RWPE2 (cell line): Measurements from ENCODE around the gene TXNIP.

ENCODE experiments used
- ATAC-seq: fragments of 200-7000 bp; cut with Tn5 transposase; 3 replicates; pipeline ENCODE4 v1.9.1; 2021; ENCODE audit warnings: low read depth
- DNase-seq: peaks from one replicate; pipeline ENCODE4 v3.0.0-alpha.2; 2020; ENCODE audit warnings: low spot score
- H3K27ac ChIP-seq: fragments of 450-650 bp; 2 replicates; pipeline ENCODE4 v1.5.1; 2017; ENCODE audit warnings: mild to moderate bottlenecking; ENCODE audit not compliant: poor library complexity, severe bottlenecking
- H3K27me3 ChIP-seq: fragments of 250-450 bp; sonication (Bioruptor Pico); 2 replicates; pipeline ENCODE4 v1.5.1; 2021; ENCODE audit warnings: mild to moderate bottlenecking, moderate library complexity; ENCODE audit not compliant: insufficient read depth, poor library complexity, severe bottlenecking
- H3K36me3 ChIP-seq: fragments of 250-450 bp; sonication (Bioruptor Pico); 2 replicates; pipeline ENCODE4 v1.5.1; 2020; ENCODE audit warnings: low read depth, mild to moderate bottlenecking, moderate library complexity
- H3K4me1 ChIP-seq: fragments of 250-450 bp; sonication (Bioruptor Pico); 2 replicates; pipeline ENCODE4 v1.5.1; 2021; ENCODE audit warnings: mild to moderate bottlenecking, moderate library complexity; ENCODE audit not compliant: insufficient read depth, poor library complexity, severe bottlenecking
- H3K4me3 ChIP-seq: fragments of 250-450 bp; sonication (Bioruptor Pico); 2 replicates; pipeline ENCODE4 v1.5.1; 2021; ENCODE audit warnings: mild to moderate bottlenecking, moderate library complexity; ENCODE audit not compliant: severe bottlenecking
- H3K9me3 ChIP-seq: fragments of 250-450 bp; sonication (Bioruptor Pico); 2 replicates; pipeline ENCODE4 v1.5.1; 2021; ENCODE audit warnings: mild to moderate bottlenecking, moderate library complexity; ENCODE audit not compliant: severe bottlenecking
- TF ChIP-seq, protein P1 (sequence below): fragments of 450-650 bp; IDR thresholded peaks from one replicate; pipeline ENCODE4 v1.5.1; 2017; ENCODE audit warnings: mild to moderate bottlenecking, moderate library complexity; ENCODE audit not compliant: poor library complexity, severe bottlenecking

The TXNIP gene

DNA sequence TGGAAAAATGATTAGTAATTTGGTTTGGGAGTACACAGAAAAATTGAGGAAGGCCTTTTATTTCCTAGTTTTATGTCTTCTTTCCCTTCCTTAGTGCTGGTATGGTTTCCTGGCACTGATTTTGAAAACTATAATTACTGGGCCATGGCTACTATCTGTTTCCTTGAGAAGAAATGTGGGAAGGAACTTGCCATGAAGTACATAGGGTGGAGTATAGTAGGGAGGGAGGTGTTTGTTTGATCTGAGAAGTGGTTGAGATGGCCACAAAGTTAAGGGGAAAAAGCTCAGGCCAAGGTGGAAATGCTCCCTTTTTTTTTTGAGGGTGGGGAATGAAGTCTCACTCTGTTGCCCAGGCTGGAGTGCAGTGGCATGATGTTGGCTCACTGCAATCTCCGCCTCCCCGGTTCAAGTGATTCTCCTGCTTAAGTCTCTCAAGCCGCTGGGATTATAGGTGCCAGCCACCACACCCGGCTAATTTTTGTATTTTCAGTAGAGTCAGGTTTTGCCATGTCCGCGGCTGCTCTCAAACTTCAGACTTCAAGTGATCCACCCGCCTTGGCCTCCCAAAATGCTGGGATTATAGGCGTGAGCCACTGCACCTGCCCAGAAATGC, 13.9 kb upstream of the TXNIP start:
- ATAC-seq (no peak), DNase-seq (no peak)
- H3K27me3 ChIP-seq: no peaks in the 10 kb centered on the region
- peaks cover 3% of the 10 kb centered on the region for H3K4me1 ChIP-seq
- H3K4me3 ChIP-seq: no peak overlapping the region
- no peaks in the 10 kb centered on the region for H3K36me3 ChIP-seq
- H3K9me3 ChIP-seq: no peaks in the 10 kb centered on the region
- no peak overlapping the region for H3K27ac ChIP-seq
- TF ChIP-seq, protein P1, sequence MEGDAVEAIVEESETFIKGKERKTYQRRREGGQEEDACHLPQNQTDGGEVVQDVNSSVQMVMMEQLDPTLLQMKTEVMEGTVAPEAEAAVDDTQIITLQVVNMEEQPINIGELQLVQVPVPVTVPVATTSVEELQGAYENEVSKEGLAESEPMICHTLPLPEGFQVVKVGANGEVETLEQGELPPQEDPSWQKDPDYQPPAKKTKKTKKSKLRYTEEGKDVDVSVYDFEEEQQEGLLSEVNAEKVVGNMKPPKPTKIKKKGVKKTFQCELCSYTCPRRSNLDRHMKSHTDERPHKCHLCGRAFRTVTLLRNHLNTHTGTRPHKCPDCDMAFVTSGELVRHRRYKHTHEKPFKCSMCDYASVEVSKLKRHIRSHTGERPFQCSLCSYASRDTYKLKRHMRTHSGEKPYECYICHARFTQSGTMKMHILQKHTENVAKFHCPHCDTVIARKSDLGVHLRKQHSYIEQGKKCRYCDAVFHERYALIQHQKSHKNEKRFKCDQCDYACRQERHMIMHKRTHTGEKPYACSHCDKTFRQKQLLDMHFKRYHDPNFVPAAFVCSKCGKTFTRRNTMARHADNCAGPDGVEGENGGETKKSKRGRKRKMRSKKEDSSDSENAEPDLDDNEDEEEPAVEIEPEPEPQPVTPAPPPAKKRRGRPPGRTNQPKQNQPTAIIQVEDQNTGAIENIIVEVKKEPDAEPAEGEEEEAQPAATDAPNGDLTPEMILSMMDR: no peak

GRCh38 chr1:146007489-146008133, 11.2 kb upstream of the TXNIP start:
- no peak overlapping the region for H3K4me3 ChIP-seq
- TF ChIP-seq, protein P1: peak; percentile 68
- H3K27ac ChIP-seq: peak overlapping the region; percentile 13
- H3K4me1 ChIP-seq: peaks cover 3% of the 10 kb centered on the region
- no peaks in the 10 kb centered on the region for H3K36me3 ChIP-seq
- no peaks in the 10 kb centered on the region for H3K27me3 ChIP-seq
- DNase-seq (no peak), ATAC-seq (no peak)
- no peaks in the 10 kb centered on the region for H3K9me3 ChIP-seq

GRCh38 chr1:146001709-146002108, 5.3 kb upstream of the TXNIP start:
- DNase-seq (no peak), ATAC-seq (no peak)
- H3K27me3 ChIP-seq: no peaks in the 10 kb centered on the region
- peaks cover 22% of the 10 kb centered on the region for H3K4me1 ChIP-seq
- TF ChIP-seq, protein P1: no peak
- H3K27ac ChIP-seq: no peak overlapping the region
- no peak overlapping the region for H3K4me3 ChIP-seq
- no peaks in the 10 kb centered on the region for H3K36me3 ChIP-seq
- H3K9me3 ChIP-seq: no peaks in the 10 kb centered on the region

- H3K4me3 ChIP-seq: no peak overlapping the region
Observed at GRCh38 chr1:145999321-146000024, 3.1 kb upstream of the TXNIP start.

More at GRCh38 chr1:145999321-146000024, 3.1 kb upstream of the TXNIP start:
- peak overlapping the region; percentile 17 for H3K27ac ChIP-seq
- ATAC-seq (no peak), DNase-seq (no peak)
- H3K4me1 ChIP-seq: peaks cover 22% of the 10 kb centered on the region
- no peaks in the 10 kb centered on the region for H3K9me3 ChIP-seq
- no peaks in the 10 kb centered on the region for H3K27me3 ChIP-seq
- TF ChIP-seq, protein P1: no peak
- H3K36me3 ChIP-seq: peaks cover 17% of the 10 kb centered on the region
